SK-N-SH treated with all-trans-retinoic acid at 6 μM for 48 hours (cell line): ENCODE results near the gene PPP6R2.

Source experiments
- ARNTL ChIP-seq: fragments of 450-650 bp; formaldehyde crosslinking; IDR thresholded peaks from 2 replicates; pipeline ENCODE4 v1.5.0; 2020; ENCODE audit warnings: low read depth, mild to moderate bottlenecking, moderate library complexity, borderline replicate concordance
- CREB5 ChIP-seq: fragments of 250-450 bp; sonication (Bioruptor Pico); IDR thresholded peaks from 2 replicates; pipeline ENCODE4 v1.5.1; 2020; ENCODE audit warnings: low read depth, mild to moderate bottlenecking, moderate library complexity
- ISL1 ChIP-seq: fragments of 250-450 bp; sonication (Bioruptor Pico); IDR thresholded peaks from 2 replicates; pipeline ENCODE4 v2.1.2; 2022; ENCODE audit warnings: mild to moderate bottlenecking, moderate library complexity
- OSR1 ChIP-seq: fragments of 250-450 bp; sonication (Bioruptor Pico); IDR thresholded peaks from 2 replicates; pipeline ENCODE4 v1.8.0; 2022; ENCODE audit warnings: moderate library complexity, mild to moderate bottlenecking, inconsistent platforms
- RARB ChIP-seq: fragments of 250-450 bp; sonication (Bioruptor Pico); IDR thresholded peaks from 2 replicates; pipeline ENCODE4 v1.8.0; 2021; ENCODE audit warnings: mild to moderate bottlenecking, moderate library complexity
- SNAI2 ChIP-seq: fragments of 250-450 bp; sonication (Bioruptor Pico); IDR thresholded peaks from 2 replicates; pipeline ENCODE4 v1.5.0; 2020; ENCODE audit warnings: mild to moderate bottlenecking, moderate library complexity
- TCF4 ChIP-seq: fragments of 250-450 bp; sonication (Bioruptor Pico); IDR thresholded peaks from 2 replicates; pipeline ENCODE4 v1.8.0; 2021; ENCODE audit warnings: mild to moderate bottlenecking, moderate library complexity, borderline replicate concordance
- TOX ChIP-seq: fragments of 250-450 bp; sonication (Bioruptor Pico); IDR thresholded peaks from 2 replicates; pipeline ENCODE4 v1.8.0; 2021; ENCODE audit warnings: mild to moderate bottlenecking, moderate library complexity, borderline replicate concordance
- ZFP3 ChIP-seq: fragments of 250-450 bp; sonication (Bioruptor Pico); IDR thresholded peaks from 2 replicates; pipeline ENCODE4 v1.5.0; 2020; ENCODE audit warnings: mild to moderate bottlenecking, moderate library complexity
- ZNF565 ChIP-seq: fragments of 450-650 bp; formaldehyde crosslinking; conservative IDR thresholded peaks from 2 replicates; pipeline ENCODE4 v1.5.0; 2020; ENCODE audit warnings: low read depth, mild to moderate bottlenecking, moderate library complexity
- ZNF70 ChIP-seq: fragments of 450-650 bp; formaldehyde crosslinking; IDR thresholded peaks from 2 replicates; pipeline ENCODE4 v1.5.0; 2020; ENCODE audit warnings: mild to moderate bottlenecking, moderate library complexity
- ZNF8 ChIP-seq: fragments of 450-650 bp; formaldehyde crosslinking; IDR thresholded peaks from 2 replicates; pipeline ENCODE4 v1.5.0; 2020; ENCODE audit warnings: mild to moderate bottlenecking, moderate library complexity
- TF ChIP-seq, protein P1 (sequence below): fragments of 250-450 bp; sonication (Bioruptor Pico); IDR thresholded peaks from 2 replicates; pipeline ENCODE4 v1.8.0; 2020; ENCODE audit warnings: mild to moderate bottlenecking, moderate library complexity, borderline replicate concordance
- TF ChIP-seq, protein P2 (sequence below): fragments of 250-450 bp; sonication (Bioruptor Pico); IDR thresholded peaks from 2 replicates; pipeline ENCODE4 v1.5.0; 2020; ENCODE audit warnings: mild to moderate bottlenecking, moderate library complexity

- TF ChIP-seq OSR1 (CRISPR knock-in tag) (no peak), ARNTL (CRISPR knock-in tag) (no peak), CREB5 (CRISPR knock-in tag) (no peak), ZNF8 (CRISPR knock-in tag) (no peak), RARB (no peak), ISL1 (CRISPR knock-in tag) (no peak), TOX (no peak), TCF4 (CRISPR knock-in tag) (no peak), ZFP3 (CRISPR knock-in tag) (no peak), SNAI2 (no peak), ZNF565 (CRISPR knock-in tag) (no peak), ZNF70 (CRISPR knock-in tag) (no peak)
- TF ChIP-seq, protein P1, sequence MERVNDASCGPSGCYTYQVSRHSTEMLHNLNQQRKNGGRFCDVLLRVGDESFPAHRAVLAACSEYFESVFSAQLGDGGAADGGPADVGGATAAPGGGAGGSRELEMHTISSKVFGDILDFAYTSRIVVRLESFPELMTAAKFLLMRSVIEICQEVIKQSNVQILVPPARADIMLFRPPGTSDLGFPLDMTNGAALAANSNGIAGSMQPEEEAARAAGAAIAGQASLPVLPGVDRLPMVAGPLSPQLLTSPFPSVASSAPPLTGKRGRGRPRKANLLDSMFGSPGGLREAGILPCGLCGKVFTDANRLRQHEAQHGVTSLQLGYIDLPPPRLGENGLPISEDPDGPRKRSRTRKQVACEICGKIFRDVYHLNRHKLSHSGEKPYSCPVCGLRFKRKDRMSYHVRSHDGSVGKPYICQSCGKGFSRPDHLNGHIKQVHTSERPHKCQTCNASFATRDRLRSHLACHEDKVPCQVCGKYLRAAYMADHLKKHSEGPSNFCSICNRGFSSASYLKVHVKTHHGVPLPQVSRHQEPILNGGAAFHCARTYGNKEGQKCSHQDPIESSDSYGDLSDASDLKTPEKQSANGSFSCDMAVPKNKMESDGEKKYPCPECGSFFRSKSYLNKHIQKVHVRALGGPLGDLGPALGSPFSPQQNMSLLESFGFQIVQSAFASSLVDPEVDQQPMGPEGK (CRISPR knock-in tag) = no peak
- TF ChIP-seq, protein P2, sequence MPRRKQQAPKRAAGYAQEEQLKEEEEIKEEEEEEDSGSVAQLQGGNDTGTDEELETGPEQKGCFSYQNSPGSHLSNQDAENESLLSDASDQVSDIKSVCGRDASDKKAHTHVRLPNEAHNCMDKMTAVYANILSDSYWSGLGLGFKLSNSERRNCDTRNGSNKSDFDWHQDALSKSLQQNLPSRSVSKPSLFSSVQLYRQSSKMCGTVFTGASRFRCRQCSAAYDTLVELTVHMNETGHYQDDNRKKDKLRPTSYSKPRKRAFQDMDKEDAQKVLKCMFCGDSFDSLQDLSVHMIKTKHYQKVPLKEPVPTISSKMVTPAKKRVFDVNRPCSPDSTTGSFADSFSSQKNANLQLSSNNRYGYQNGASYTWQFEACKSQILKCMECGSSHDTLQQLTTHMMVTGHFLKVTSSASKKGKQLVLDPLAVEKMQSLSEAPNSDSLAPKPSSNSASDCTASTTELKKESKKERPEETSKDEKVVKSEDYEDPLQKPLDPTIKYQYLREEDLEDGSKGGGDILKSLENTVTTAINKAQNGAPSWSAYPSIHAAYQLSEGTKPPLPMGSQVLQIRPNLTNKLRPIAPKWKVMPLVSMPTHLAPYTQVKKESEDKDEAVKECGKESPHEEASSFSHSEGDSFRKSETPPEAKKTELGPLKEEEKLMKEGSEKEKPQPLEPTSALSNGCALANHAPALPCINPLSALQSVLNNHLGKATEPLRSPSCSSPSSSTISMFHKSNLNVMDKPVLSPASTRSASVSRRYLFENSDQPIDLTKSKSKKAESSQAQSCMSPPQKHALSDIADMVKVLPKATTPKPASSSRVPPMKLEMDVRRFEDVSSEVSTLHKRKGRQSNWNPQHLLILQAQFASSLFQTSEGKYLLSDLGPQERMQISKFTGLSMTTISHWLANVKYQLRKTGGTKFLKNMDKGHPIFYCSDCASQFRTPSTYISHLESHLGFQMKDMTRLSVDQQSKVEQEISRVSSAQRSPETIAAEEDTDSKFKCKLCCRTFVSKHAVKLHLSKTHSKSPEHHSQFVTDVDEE (CRISPR knock-in tag) = no peak
These were observed 65.2 kb downstream of the PPP6R2 start for GRCh38 chr22:50408311-50408710.
